HepG2 (cell line): ENCODE results near the gene SEMA3F. TPM values are rescaled to one million over a fixed set of nuclear protein-coding genes. Genes with fewer than 3 reads are reported as not detected.

Experiments used
- ARID4A ChIP-seq: sonication (generic); formaldehyde crosslinking; IDR thresholded peaks from 2 replicates; pipeline ENCODE4 v1.5.0; 2020; ENCODE audit warnings: mild to moderate bottlenecking, missing genetic modification reagents, borderline replicate concordance
- ATM ChIP-seq: fragments of 450-650 bp; IDR thresholded peaks from 2 replicates; pipeline ENCODE4 v1.7.1; 2017; ENCODE audit warnings: mild to moderate bottlenecking, borderline replicate concordance
- CTCF ChIP-seq: sonication (generic); formaldehyde crosslinking; IDR thresholded peaks from 2 replicates; pipeline ENCODE4 v1.5.0; 2020; ENCODE audit warnings: mild to moderate bottlenecking, missing genetic modification reagents, moderate library complexity
- DMAP1 ChIP-seq: IDR thresholded peaks from 2 replicates; pipeline ENCODE4 v1.6.1; 2016
- JUNB ChIP-seq: sonication (generic); formaldehyde crosslinking; IDR thresholded peaks from 2 replicates; pipeline ENCODE4 v1.8.0; 2022; ENCODE audit warnings: missing genetic modification reagents, mild to moderate bottlenecking, borderline replicate concordance
- KLF13 ChIP-seq: sonication (generic); formaldehyde crosslinking; IDR thresholded peaks from 2 replicates; pipeline ENCODE4 v1.4.0; 2020; ENCODE audit warnings: mild to moderate bottlenecking, missing genetic modification reagents
- MXD4 ChIP-seq: IDR thresholded peaks from 2 replicates; pipeline ENCODE4 v1.6.1; 2016; ENCODE audit warnings: mild to moderate bottlenecking, missing biosample characterization, missing genetic modification reagents
- NFIC ChIP-seq: IDR thresholded peaks from 2 replicates; pipeline ENCODE4 v1.6.1; 2012; ENCODE audit warnings: mild to moderate bottlenecking, low read length, inconsistent platforms
- RELA ChIP-seq: sonication (generic); formaldehyde crosslinking; IDR thresholded peaks from 2 replicates; pipeline ENCODE4 v1.4.0; 2020; ENCODE audit warnings: missing genetic modification reagents
- SMAD3 ChIP-seq: sonication (generic); formaldehyde crosslinking; IDR thresholded peaks from 2 replicates; pipeline ENCODE4 v1.4.0; 2020; ENCODE audit warnings: missing genetic modification reagents
- SP2 ChIP-seq: sonication (generic); formaldehyde crosslinking; IDR thresholded peaks from 2 replicates; pipeline ENCODE4 v1.5.1; 2020; ENCODE audit warnings: mild to moderate bottlenecking, missing genetic modification reagents
- THAP8 ChIP-seq: sonication (generic); formaldehyde crosslinking; IDR thresholded peaks from 2 replicates; pipeline ENCODE4 v1.5.1; 2020; ENCODE audit warnings: missing genetic modification reagents, mild to moderate bottlenecking, borderline replicate concordance
- XRCC5 ChIP-seq: fragments of 200-400 bp; formaldehyde crosslinking; optimal IDR thresholded peaks from 2 replicates; pipeline ENCODE3; 2017; ENCODE audit warnings: mild to moderate bottlenecking, low read length
- ZBTB38 ChIP-seq: sonication (generic); formaldehyde crosslinking; IDR thresholded peaks from 2 replicates; pipeline ENCODE4 v1.5.1; 2020; ENCODE audit warnings: mild to moderate bottlenecking, missing genetic modification reagents
- ZBTB7A ChIP-seq: sonication (generic); formaldehyde crosslinking; IDR thresholded peaks from 2 replicates; pipeline ENCODE4 v1.8.0; 2022; ENCODE audit warnings: mild to moderate bottlenecking, missing genetic modification reagents
- ZFY ChIP-seq: sonication (generic); formaldehyde crosslinking; IDR thresholded peaks from 2 replicates; pipeline ENCODE4 v1.4.0; 2020; ENCODE audit warnings: missing genetic modification reagents
- ZNF143 ChIP-seq: sonication (generic); formaldehyde crosslinking; IDR thresholded peaks from 2 replicates; pipeline ENCODE4 v1.4.0; 2020; ENCODE audit warnings: missing genetic modification reagents
- ZNF550 ChIP-seq: sonication (generic); formaldehyde crosslinking; IDR thresholded peaks from 2 replicates; pipeline ENCODE4 v1.4.0; 2020; ENCODE audit warnings: mild to moderate bottlenecking, missing genetic modification reagents, borderline replicate concordance
- ZNF652 ChIP-seq: IDR thresholded peaks from 2 replicates; pipeline ENCODE4 v1.6.1; 2016; ENCODE audit warnings: low read depth, borderline replicate concordance
- ZNF710 ChIP-seq: sonication (generic); formaldehyde crosslinking; IDR thresholded peaks from 2 replicates; pipeline ENCODE4 v1.5.0; 2020; ENCODE audit warnings: mild to moderate bottlenecking, missing genetic modification reagents, borderline replicate concordance
- ZSCAN9 ChIP-seq: IDR thresholded peaks from 2 replicates; pipeline ENCODE4 v1.6.1; 2016; ENCODE audit warnings: borderline replicate concordance
- polyA plus RNA-seq, 8 experiments: library from polyadenylated mRNA; depleted of rRNA in 3 of 8; stranded (reverse) in 7 of 8; unstranded in 1 of 8; fragments of >200 nt; fragmentation: Illumina TruSeq in 4 of 8; extraction: Trizol in 4 of 8; gene quantifications; 2 replicates each; pipeline versions ENCODE4 v1.2.1 to v1.2.3, GENCODE V29; 2011 to 2016; ENCODE audit warnings: low read depth in 4 of 8, missing spikeins in 1 of 8, mixed read lengths in 1 of 8; ENCODE audit not compliant: insufficient read depth in 1 of 8
- total RNA-seq, 5 experiments: library from RNA; depleted of rRNA; stranded (reverse); fragments of >200 nt; fragmentation: Illumina TruSeq; extraction: Trizol; gene quantifications; 2 replicates each; pipeline ENCODE4 v1.2.3, GENCODE V29; 2016; ENCODE audit warnings: low read depth in 1 of 5

SEMA3F gene
- total and polyA plus RNA-seq, 2 of the 13 experiments (the other 11 are each of a cell fraction or from before 2014, with no cell fraction given): 7.6 to 17.2 TPM

GRCh38 chr3:50203809-50204803 lies 49.0 kb downstream of the SEMA3F start (continued):
- TF ChIP-seq ARID4A (no peak), JUNB (no peak), ZBTB38 (CRISPR knock-in tag) (no peak), NFIC (no peak), ATM (no peak), ZFY (peak; percentile 30; the same call in 1 of the 2 replicates), KLF13 (no peak), ZNF143 (CRISPR knock-in tag) (no peak), ZNF550 (CRISPR knock-in tag) (0 out of 2 replicates have a peak, but pooled peaks have one; percentile 0), THAP8 (CRISPR knock-in tag) (0 out of 2 replicates have a peak, but pooled peaks have one; percentile 37), CTCF (CRISPR knock-in tag) (no peak), RELA (CRISPR knock-in tag) (no peak), ZSCAN9 (CRISPR knock-in tag) (no peak), DMAP1 (CRISPR knock-in tag) (0 out of 2 replicates have a peak, but pooled peaks have one; percentile 4), SP2 (CRISPR knock-in tag) (peak; percentile 8; the same call in 1 of the 2 replicates), XRCC5 (peak; percentile 2), MXD4 (CRISPR knock-in tag) (no peak), ZNF710 (CRISPR knock-in tag) (no peak), SMAD3 (0 out of 2 replicates have a peak, but pooled peaks have one; percentile 6), ZNF652 (no peak), ZBTB7A (CRISPR knock-in tag) (no peak)
